SK-N-SH (cell line): ENCODE data around the gene BMF. TPM values are rescaled to one million over a fixed set of nuclear protein-coding genes. Genes with fewer than 3 reads are reported as not detected.

Experiments used
- CTCF ChIA-PET: fragments of 300-600, 350-600 bp; formaldehyde crosslinking; extraction: SDS; loops from one replicate; lab custom pipeline; 2021; lab: Yijun Ruan, JAX
- POLR2A ChIA-PET: fragments of 350-600 bp; sonication (Branson Sonifier 250); formaldehyde crosslinking; extraction: SDS; loops from one replicate; lab custom pipeline; 2020; ENCODE audit warnings: antibody characterized with exemption, inconsistent platforms; lab: Yijun Ruan, JAX
- DNase-seq: peaks from one replicate; pipeline ENCODE4 v3.0.0; 2012
- H2AFZ ChIP-seq: fragments of 200-600 bp; sonication (generic); 2 replicates; pipeline ENCODE4 v1.8.1; 2016; ENCODE audit warnings: antibody characterized with exemption, mild to moderate bottlenecking, low read depth
- H3F3A ChIP-seq: fragments of 200-600 bp; sonication (generic); replicated peaks from 2 replicates; pipeline ENCODE3; 2016; ENCODE audit warnings: antibody characterized with exemption, mild to moderate bottlenecking; ENCODE audit not compliant: insufficient read depth
- H3K27ac ChIP-seq, 2 experiments: fragments of 200-500 bp in 1 of 2; fragments of 200-600 bp in 1 of 2; sonication (Bioruptor generic) in 1 of 2; sonication (generic), shearing (Covaris generic) in 1 of 2; 2 replicates each; pipeline versions ENCODE4 v1.5.1 to v1.6.1; 2014 to 2016; ENCODE audit warnings: low read depth in 2 of 2, inconsistent platforms in 1 of 2, low read length in 1 of 2, mild to moderate bottlenecking in 1 of 2, mixed read lengths in 1 of 2
- H3K27me3 ChIP-seq: fragments of 200-600 bp; sonication (generic), shearing (Covaris generic); 2 replicates; pipeline ENCODE4 v1.6.1; 2016; ENCODE audit warnings: mixed run types; ENCODE audit not compliant: insufficient read depth
- H3K36me3 ChIP-seq, 2 experiments: fragments of 200-500 bp in 1 of 2; fragments of 200-600 bp in 1 of 2; sonication (Bioruptor generic) in 1 of 2; sonication (generic) in 1 of 2; replicated peaks in 1 of 2; 2 replicates each; pipeline versions ENCODE3 to v1.5.1; 2014 to 2016; ENCODE audit warnings: low read length in 1 of 2, mild to moderate bottlenecking in 1 of 2; ENCODE audit not compliant: insufficient read depth in 2 of 2, control insufficient read depth in 1 of 2
- H3K4me1 ChIP-seq, 2 experiments: fragments of 200-500 bp in 1 of 2; fragments of 200-600 bp in 1 of 2; sonication (Bioruptor generic) in 1 of 2; sonication (generic), shearing (Covaris generic) in 1 of 2; 2 replicates each; pipeline versions ENCODE4 v1.5.1 to v1.6.1; 2014 to 2016; ENCODE audit warnings: low read depth in 1 of 2, low read length in 1 of 2, mixed run types in 1 of 2; ENCODE audit not compliant: insufficient read depth in 2 of 2, control insufficient read depth in 1 of 2
- H3K4me2 ChIP-seq: fragments of 200-600 bp; sonication (generic), shearing (Covaris generic); 2 replicates; pipeline ENCODE4 v1.6.1; 2017; ENCODE audit warnings: mixed run types
- H3K4me3 ChIP-seq, 2 experiments: fragments of 200-500 bp in 1 of 2; fragments of 200-600 bp in 1 of 2; sonication (Bioruptor generic) in 1 of 2; sonication (generic), shearing (Covaris generic) in 1 of 2; 2 replicates each; pipeline versions ENCODE4 v1.5.1 to v1.8.1; 2014 to 2016; ENCODE audit warnings: low read depth in 2 of 2, inconsistent platforms in 1 of 2, low read length in 1 of 2, mild to moderate bottlenecking in 1 of 2, mixed read lengths in 1 of 2, moderate library complexity in 1 of 2
- H3K79me2 ChIP-seq: fragments of 200-600 bp; sonication (generic); 2 replicates; pipeline ENCODE4 v1.8.1; 2017; ENCODE audit warnings: mild to moderate bottlenecking; ENCODE audit not compliant: insufficient read depth
- H3K9ac ChIP-seq: fragments of 200-600 bp; sonication (generic); 2 replicates; pipeline ENCODE4 v1.6.1; 2017; ENCODE audit warnings: mixed run types
- H3K9me2 ChIP-seq: fragments of 200-600 bp; sonication (generic); 2 replicates; pipeline ENCODE4 v1.6.1; 2017; ENCODE audit warnings: mixed run types
- H3K9me3 ChIP-seq: fragments of 200-600 bp; sonication (generic); 2 replicates; pipeline ENCODE4 v1.6.1; 2017; ENCODE audit warnings: mixed run types, mild to moderate bottlenecking, moderate library complexity
- H4K20me1 ChIP-seq: fragments of 200-600 bp; sonication (generic); 2 replicates; pipeline ENCODE4 v1.6.1; 2017; ENCODE audit warnings: mild to moderate bottlenecking, mixed run types; ENCODE audit not compliant: insufficient read depth
- CHD2 ChIP-seq: fragments of 150-350 bp; IDR thresholded peaks from 2 replicates; pipeline ENCODE4 v1.6.1; 2018; ENCODE audit warnings: low read length; ENCODE audit not compliant: partially characterized antibody
- ELF1 ChIP-seq: IDR thresholded peaks from 2 replicates; pipeline ENCODE4 v1.4.0; 2012
- EP300 ChIP-seq, 2 experiments: IDR thresholded peaks; 2 replicates each; pipeline versions ENCODE4 v1.4.0 to v1.6.1; 2012; ENCODE audit warnings: borderline replicate concordance in 1 of 2, low read depth in 1 of 2, low read length in 1 of 2
- EZH2phosphoT487 ChIP-seq: fragments of 200-600 bp; sonication (generic); IDR thresholded peaks from 2 replicates; pipeline ENCODE4 v1.6.1; 2017; ENCODE audit warnings: low read depth, mixed run types, mild to moderate bottlenecking, antibody characterized with exemption, moderate library complexity, borderline replicate concordance
- FOXJ3 ChIP-seq: sonication (generic); formaldehyde crosslinking; IDR thresholded peaks from 2 replicates; pipeline ENCODE4 v1.5.1; 2020; ENCODE audit warnings: mild to moderate bottlenecking, missing genetic modification reagents
- FOXM1 ChIP-seq: IDR thresholded peaks from 2 replicates; pipeline ENCODE4 v1.4.0; 2012; ENCODE audit warnings: low read depth, mild to moderate bottlenecking
- JUND ChIP-seq: IDR thresholded peaks from 2 replicates; pipeline ENCODE4 v1.4.0; 2012
- MAX ChIP-seq: IDR thresholded peaks from 2 replicates; pipeline ENCODE4 v1.4.0; 2012; ENCODE audit warnings: low read depth
- MEF2A ChIP-seq: IDR thresholded peaks from 2 replicates; pipeline ENCODE4 v1.4.0; 2012; ENCODE audit warnings: low read depth, borderline replicate concordance
- MXI1 ChIP-seq: IDR thresholded peaks from 2 replicates; pipeline ENCODE4 v1.6.1; 2012; ENCODE audit warnings: mild to moderate bottlenecking, low read depth, low read length, improper control_type of control experiment
- NFIC ChIP-seq: IDR thresholded peaks from 2 replicates; pipeline ENCODE4 v1.4.0; 2012; ENCODE audit warnings: borderline replicate concordance
- NRF1 ChIP-seq: IDR thresholded peaks from 2 replicates; pipeline ENCODE4 v1.6.1; 2012; ENCODE audit warnings: low read depth, mild to moderate bottlenecking, low read length
- PBX3 ChIP-seq: IDR thresholded peaks from 2 replicates; pipeline ENCODE4; 2012
- POLR2AphosphoS5 ChIP-seq: IDR thresholded peaks from 2 replicates; pipeline ENCODE4 v1.6.1; 2012; ENCODE audit warnings: low read depth, low read length
- RCOR1 ChIP-seq: fragments of 150-350 bp; IDR thresholded peaks from 2 replicates; pipeline ENCODE4 v1.6.1; 2017; ENCODE audit warnings: antibody characterized with exemption, low read length
- RFX5 ChIP-seq: IDR thresholded peaks from 2 replicates; pipeline ENCODE4 v1.6.1; 2012; ENCODE audit warnings: mild to moderate bottlenecking, improper control_type of control experiment, low read length
- SIN3A ChIP-seq: IDR thresholded peaks from 2 replicates; pipeline ENCODE4 v1.6.1; 2012; ENCODE audit warnings: low read depth, mild to moderate bottlenecking, low read length, moderate library complexity, borderline replicate concordance
- SMC3 ChIP-seq: IDR thresholded peaks from 2 replicates; pipeline ENCODE4 v1.6.1; 2012; ENCODE audit warnings: low read depth, low read length, improper control_type of control experiment
- TCF12 ChIP-seq: IDR thresholded peaks from 2 replicates; pipeline ENCODE4 v1.4.0; 2012
- TEAD4 ChIP-seq: IDR thresholded peaks from 2 replicates; pipeline ENCODE4 v1.4.0; 2012; ENCODE audit warnings: mild to moderate bottlenecking, borderline replicate concordance; ENCODE audit not compliant: insufficient read depth
- USF1 ChIP-seq: IDR thresholded peaks from 2 replicates; pipeline ENCODE4 v1.4.0; 2012; ENCODE audit warnings: low read depth, borderline replicate concordance
- WGBS: methylation state at CpG from one replicate; pipeline ENCODE4 v1.1.6; 2017; ENCODE audit warnings: low lambda C conversion rate; 5-methylcytosine and 5-hydroxymethylcytosine counted together
- polyA plus RNA-seq, 3 experiments: library from polyadenylated mRNA; depleted of rRNA; stranded (reverse); fragments of >200 nt; gene quantifications; 2 replicates each; pipeline ENCODE4 v1.2.3, GENCODE V29; 2012
- TF ChIP-seq, protein P1 (sequence below): IDR thresholded peaks from 2 replicates; pipeline ENCODE4 v1.6.1; 2012; ENCODE audit warnings: mild to moderate bottlenecking, low read depth, low read length, moderate library complexity
- TF ChIP-seq, protein P2 (sequence below): fragments of 150-350 bp; IDR thresholded peaks from 2 replicates; pipeline ENCODE4 v1.6.1; 2017; ENCODE audit warnings: antibody characterized with exemption, low read length, low read depth, borderline replicate concordance

Gene BMF
- polyA plus RNA-seq, 1 of the 3 experiments (the other 2 are of a cell fraction): 0.72 TPM

DNA sequence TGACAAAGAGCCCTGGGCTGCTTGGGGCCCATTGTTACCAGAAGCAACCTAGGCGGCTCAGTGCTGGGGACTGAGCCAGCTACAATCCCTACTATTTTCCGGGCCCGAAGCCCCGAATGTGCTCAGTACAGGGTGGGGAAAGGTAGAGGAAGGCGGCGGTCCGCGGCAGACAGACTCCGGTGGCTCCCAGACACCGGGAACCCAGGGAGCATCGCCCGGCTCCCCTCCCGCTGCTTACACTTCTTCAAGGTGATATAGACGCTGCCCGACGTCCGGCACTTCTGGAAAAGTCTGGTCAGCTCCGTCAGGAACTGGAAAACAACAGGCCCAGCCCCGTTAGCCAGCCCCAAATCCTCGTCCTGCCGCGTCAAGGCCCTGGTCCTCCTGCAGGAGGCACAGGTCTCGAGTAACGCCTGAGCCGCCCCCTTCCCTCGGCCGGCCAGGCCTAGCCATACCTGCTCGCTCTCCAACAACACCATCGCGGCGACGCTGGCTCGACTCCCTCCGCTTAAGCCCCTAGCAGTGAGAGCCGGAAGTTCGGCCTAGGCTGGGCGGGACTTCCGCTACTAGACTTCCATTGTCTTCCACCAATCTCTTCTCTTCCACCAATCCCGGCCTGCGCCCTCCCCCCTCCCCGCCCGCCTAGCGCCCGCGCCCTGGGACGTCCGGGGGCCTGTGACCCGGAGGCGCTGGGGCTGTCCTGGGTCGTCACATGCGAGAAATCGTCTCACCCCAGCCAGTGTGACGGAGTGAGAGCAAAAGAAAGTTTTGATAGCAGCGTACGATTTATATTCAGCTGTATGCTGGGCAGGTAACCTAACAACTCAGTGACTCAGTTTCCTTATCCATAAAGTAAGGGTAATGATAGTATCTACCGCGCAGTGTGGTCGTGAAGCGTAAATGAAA, 69.8 kb downstream of the BMF start, which contains the start of gene SRP14:
SRP14 (minus strand) TSS at position 544 of the 906 bp plus-strand sequence; CDS start at position 479, 65 bp downstream.
- peak within 1 kb of the TSS; percentile 93 for H2AFZ ChIP-seq
- 2% methylated on average over 27 of the region's 59 CpGs for WGBS
- ChIA-PET CTCF (interaction anchor here (0.9 to 8.7 kb wide), 10 partner anchors 10 to 353 kb away, joined by 3 to 53 read pairs (median 4); partner anchors contain the start of genes ANKRD63 and INAFM2), POLR2A (interaction anchor here (0.5 to 0.7 kb wide), 4 partner anchors 43 to 123 kb away, joined by 3 read pairs; partner anchors contain the start of gene BMF)
- peaks cover 35 to 39% of the 10 kb centered on the region in 2 experiments for H3K36me3 ChIP-seq
- peak within 1 kb of the TSS; percentile 77 to 94 for H3K4me3 ChIP-seq
- peaks cover 22% of the 10 kb centered on the region for H3F3A ChIP-seq
- peak; percentile 95 for DNase-seq
- H3K4me1 ChIP-seq: peaks cover 0 to 20% of the 10 kb centered on the region in 2 experiments; a peak in 2 of 4 replicates
- H3K9me3 ChIP-seq: no peaks in the 10 kb centered on the region
- no peaks in the 10 kb centered on the region for H4K20me1 ChIP-seq
- H3K9me2 ChIP-seq: no peaks in the 10 kb centered on the region
- peaks cover 42% of the 10 kb centered on the region for H3K79me2 ChIP-seq
- H3K27ac ChIP-seq: peak within 1 kb of the TSS; percentile 88 to 92
- H3K4me2 ChIP-seq: peak within 1 kb of the TSS; percentile 92
- H3K27me3 ChIP-seq: no peaks in the 10 kb centered on the region
- peak within 1 kb of the TSS; percentile 99 for H3K9ac ChIP-seq
- TF ChIP-seq, protein P1, sequence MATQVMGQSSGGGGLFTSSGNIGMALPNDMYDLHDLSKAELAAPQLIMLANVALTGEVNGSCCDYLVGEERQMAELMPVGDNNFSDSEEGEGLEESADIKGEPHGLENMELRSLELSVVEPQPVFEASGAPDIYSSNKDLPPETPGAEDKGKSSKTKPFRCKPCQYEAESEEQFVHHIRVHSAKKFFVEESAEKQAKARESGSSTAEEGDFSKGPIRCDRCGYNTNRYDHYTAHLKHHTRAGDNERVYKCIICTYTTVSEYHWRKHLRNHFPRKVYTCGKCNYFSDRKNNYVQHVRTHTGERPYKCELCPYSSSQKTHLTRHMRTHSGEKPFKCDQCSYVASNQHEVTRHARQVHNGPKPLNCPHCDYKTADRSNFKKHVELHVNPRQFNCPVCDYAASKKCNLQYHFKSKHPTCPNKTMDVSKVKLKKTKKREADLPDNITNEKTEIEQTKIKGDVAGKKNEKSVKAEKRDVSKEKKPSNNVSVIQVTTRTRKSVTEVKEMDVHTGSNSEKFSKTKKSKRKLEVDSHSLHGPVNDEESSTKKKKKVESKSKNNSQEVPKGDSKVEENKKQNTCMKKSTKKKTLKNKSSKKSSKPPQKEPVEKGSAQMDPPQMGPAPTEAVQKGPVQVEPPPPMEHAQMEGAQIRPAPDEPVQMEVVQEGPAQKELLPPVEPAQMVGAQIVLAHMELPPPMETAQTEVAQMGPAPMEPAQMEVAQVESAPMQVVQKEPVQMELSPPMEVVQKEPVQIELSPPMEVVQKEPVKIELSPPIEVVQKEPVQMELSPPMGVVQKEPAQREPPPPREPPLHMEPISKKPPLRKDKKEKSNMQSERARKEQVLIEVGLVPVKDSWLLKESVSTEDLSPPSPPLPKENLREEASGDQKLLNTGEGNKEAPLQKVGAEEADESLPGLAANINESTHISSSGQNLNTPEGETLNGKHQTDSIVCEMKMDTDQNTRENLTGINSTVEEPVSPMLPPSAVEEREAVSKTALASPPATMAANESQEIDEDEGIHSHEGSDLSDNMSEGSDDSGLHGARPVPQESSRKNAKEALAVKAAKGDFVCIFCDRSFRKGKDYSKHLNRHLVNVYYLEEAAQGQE: 0 out of 2 replicates have a peak, but pooled peaks have one; percentile 6
- TF ChIP-seq SMC3 (no peak), RFX5 (no peak), MXI1 (peak; percentile 68; the same call in 1 of the 2 replicates), CHD2 (peak; percentile 74), MAX (peak; percentile 61; the same call in 1 of the 2 replicates), NRF1 (no peak), SIN3A (peak; percentile 56; the same call in 1 of the 2 replicates), NFIC (no peak), TEAD4 (no peak), POLR2AphosphoS5 (peak; percentile 90), EP300 (IDR thresholded peaks at IDR 0.05; ENCODE audit: borderline replicate concordance in 1 of 2, low read depth in 1 of 2, low read length in 1 of 2) (peak in 1 of 2 experiments; percentile 46; a peak in 1 of 4 replicates), JUND (no peak), FOXM1 (no peak), ELF1 (peak; percentile 52), RCOR1 (peak; percentile 31; the same call in 1 of the 2 replicates), EZH2phosphoT487 (no peak), PBX3 (peak; percentile 56; the same call in 1 of the 2 replicates), FOXJ3 (CRISPR knock-in tag) (no peak), MEF2A (no peak), USF1 (no peak), TCF12 (no peak)
- TF ChIP-seq, protein P2, sequence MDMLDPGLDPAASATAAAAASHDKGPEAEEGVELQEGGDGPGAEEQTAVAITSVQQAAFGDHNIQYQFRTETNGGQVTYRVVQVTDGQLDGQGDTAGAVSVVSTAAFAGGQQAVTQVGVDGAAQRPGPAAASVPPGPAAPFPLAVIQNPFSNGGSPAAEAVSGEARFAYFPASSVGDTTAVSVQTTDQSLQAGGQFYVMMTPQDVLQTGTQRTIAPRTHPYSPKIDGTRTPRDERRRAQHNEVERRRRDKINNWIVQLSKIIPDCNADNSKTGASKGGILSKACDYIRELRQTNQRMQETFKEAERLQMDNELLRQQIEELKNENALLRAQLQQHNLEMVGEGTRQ: no peak
